ENCODE results near the gene GPR26. TPM values are rescaled to one million over a fixed set of nuclear protein-coding genes. Genes with fewer than 3 reads are reported as not detected.

GPR26 gene, protein sequence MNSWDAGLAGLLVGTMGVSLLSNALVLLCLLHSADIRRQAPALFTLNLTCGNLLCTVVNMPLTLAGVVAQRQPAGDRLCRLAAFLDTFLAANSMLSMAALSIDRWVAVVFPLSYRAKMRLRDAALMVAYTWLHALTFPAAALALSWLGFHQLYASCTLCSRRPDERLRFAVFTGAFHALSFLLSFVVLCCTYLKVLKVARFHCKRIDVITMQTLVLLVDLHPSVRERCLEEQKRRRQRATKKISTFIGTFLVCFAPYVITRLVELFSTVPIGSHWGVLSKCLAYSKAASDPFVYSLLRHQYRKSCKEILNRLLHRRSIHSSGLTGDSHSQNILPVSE
- not detected in 2 replicates for total RNA-seq

DNA sequence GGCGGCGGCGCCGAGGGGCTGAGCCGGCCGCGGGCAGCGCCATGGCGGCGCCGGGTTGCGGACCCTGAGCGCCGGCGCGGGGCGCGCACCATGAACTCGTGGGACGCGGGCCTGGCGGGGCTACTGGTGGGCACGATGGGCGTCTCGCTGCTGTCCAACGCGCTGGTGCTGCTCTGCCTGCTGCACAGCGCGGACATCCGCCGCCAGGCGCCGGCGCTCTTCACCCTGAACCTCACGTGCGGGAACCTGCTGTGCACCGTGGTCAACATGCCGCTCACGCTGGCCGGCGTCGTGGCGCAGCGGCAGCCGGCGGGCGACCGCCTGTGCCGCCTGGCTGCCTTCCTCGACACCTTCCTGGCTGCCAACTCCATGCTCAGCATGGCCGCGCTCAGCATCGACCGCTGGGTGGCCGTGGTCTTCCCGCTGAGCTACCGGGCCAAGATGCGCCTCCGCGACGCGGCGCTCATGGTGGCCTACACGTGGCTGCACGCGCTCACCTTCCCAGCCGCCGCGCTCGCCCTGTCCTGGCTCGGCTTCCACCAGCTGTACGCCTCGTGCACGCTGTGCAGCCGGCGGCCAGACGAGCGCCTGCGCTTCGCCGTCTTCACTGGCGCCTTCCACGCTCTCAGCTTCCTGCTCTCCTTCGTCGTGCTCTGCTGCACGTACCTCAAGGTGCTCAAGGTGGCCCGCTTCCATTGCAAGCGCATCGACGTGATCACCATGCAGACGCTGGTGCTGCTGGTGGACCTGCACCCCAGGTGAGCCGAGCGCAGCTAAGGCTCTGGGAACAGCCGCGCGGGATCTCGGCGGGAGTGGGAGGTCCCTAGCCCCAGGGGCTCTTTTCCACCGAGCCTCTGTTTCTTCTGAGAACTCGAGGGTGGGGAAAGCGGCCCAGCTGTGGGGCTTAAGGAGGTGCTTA, at the start of gene GPR26:
TSS of gene GPR26 (plus strand) at position 38 of the 919 bp plus-strand sequence. CDS start at position 91, 53 bp downstream.
- intact Hi-C loops (cut with micrococcal nuclease): no loop called here

DNA sequence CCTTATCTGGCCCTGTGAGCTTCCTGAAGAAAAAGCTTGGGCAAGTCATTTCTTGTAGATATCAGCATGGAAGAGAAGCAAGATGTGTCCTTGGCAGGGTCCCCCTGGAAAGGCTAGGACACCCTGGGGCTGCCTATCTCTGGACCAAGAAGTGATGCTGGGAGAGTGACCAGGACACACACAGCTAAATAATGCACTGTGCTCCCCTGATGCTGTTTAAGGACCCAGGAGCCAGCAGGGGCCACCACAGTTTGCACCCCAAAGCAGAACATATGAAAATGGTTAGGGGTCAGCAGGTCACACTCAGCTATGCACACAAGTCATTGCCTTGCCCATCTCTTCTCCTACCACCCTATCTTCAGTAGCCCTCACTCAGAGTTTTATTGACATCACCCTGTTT, 47.9 kb upstream of the GPR26 start:
- intact Hi-C loops (cut with micrococcal nuclease): no loop called here

DNA sequence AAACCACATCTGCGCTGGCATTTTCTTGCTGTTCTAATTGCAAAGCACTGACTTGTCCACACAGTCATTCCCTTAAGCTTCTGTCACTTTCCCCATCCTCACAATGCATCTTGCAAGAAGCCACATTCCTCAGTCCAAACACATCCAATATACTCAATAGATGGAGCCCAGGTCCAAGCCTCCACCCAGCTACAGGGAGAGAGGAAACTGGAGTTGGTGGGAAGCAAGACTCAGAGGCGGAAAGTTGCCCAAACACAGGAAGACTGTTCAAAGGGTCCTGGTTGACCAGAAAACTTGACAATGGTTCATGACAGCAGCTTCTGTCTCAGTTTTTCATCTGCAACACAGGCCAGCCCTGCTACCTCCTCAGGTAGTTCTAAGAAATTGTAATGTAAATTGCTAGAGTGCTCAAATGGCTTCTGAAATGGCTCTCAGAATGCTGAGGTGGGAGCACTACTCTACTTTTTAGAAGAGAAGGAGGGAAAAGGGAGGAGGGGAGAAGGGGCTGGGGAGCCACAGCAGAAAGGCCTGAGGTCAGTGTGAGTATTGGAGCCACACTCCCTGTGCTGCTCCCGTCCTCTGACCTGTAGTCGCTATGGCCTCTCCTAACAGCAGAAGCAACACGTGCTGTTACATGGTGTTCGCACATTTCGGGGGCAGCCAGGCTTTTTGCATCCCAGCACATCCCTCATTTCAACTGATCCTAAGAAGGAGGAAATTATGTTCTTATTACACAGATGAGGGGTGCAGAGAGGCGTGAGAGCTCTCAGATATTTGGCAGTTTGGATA, 46.9 kb upstream of the GPR26 start:
- intact Hi-C loops (cut with micrococcal nuclease): no loop called here

- intact Hi-C loops (cut with micrococcal nuclease): no loop called here
Observed at GRCh38 chr10:123620621-123621020, 45.5 kb upstream of the GPR26 start.

- intact Hi-C loops (cut with micrococcal nuclease): no loop called here
Observed at GRCh38 chr10:123621492-123621891, 44.7 kb upstream of the GPR26 start.

DNA sequence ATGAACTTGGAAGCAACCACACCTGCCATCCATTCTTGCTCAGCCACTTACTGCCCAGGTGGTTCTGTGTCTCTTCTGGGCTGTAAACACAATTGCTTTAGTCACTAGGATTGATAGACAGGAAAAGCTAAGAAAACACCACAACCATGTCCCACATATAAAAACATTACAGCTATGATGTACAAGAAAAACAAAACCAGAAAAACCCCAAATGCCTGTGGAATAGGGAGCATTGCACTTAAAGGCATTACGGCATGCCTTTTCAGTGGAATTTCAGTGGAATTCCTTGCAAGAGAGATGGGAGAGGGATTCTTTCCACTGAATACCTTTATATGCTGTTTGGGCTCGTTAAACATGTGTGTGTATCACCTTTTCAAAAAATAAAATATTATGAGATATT, 44.2 kb upstream of the GPR26 start:
- intact Hi-C loops (cut with micrococcal nuclease): no loop called here

DNA sequence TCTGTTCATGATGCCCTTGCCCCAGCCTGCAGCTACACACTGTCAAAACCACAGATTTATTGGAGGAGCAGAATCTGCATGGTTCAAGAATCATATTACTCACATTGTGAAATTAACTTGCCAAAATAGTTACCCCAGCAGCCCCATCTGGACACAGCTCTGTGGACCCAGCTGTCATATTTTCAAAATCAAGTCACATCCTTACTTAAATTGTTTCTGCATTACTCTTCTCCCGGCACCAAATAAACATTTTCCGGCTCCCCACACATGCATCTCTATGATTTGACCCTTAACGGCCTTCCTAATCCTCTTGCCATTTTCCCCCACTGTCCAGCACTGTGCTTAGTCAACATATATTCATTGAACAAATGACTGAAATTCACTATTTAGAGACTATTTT, 43.8 kb upstream of the GPR26 start:
- intact Hi-C loops (cut with micrococcal nuclease): no loop called here

- intact Hi-C loops (cut with micrococcal nuclease): no loop called here
Observed at GRCh38 chr10:123624086-123624485, 42.1 kb upstream of the GPR26 start.

- intact Hi-C loops (cut with micrococcal nuclease): no loop called here
Observed at GRCh38 chr10:123633106-123633505, 33.0 kb upstream of the GPR26 start.

- intact Hi-C loops (cut with micrococcal nuclease): no loop called here
Observed at GRCh38 chr10:123633636-123634035, 32.5 kb upstream of the GPR26 start.

DNA sequence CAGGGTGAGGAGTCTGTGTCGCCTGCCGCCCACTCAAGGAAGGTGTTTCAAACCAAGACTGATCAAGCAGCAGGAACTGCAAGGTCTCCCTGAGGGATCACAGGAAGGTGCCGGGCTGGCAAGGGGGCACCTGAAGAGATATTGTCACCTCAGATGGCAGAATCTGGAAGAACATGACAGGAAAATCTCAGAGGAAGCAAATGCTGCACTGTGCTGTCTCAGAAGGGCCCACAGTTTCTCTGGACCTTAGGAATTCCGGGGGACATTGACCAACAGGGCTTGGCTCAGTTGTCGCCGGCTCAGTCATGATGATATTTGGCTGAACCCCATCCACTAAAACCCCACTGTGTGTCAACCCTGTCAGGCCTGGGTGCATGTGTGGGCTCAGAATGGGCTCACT, 31.9 kb upstream of the GPR26 start:
- intact Hi-C loops (cut with micrococcal nuclease): no loop called here

GRCh38 chr10:123635131-123635530, 31.0 kb upstream of the GPR26 start:
- intact Hi-C loops (cut with micrococcal nuclease): no loop called here

DNA sequence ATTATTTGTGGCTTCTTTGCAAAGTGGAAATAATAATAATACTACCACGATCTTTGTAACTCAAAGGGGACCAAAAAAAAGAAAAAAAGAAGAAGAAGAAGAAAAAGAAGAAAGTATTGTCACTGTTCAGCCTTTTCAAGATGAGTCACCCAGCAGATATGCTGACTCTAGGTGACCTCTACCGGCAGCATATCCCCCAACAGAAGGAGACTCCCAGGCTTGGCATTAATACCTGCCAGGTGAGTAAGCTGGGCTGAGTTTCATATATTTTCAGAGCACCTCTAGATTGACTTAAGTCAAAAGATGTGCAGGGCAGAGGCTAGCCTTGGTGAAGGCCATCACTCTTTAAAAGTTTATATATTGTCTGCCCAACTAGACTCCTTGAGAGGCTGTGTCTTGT, 30.4 kb upstream of the GPR26 start:
- intact Hi-C loops (cut with micrococcal nuclease): no loop called here

DNA sequence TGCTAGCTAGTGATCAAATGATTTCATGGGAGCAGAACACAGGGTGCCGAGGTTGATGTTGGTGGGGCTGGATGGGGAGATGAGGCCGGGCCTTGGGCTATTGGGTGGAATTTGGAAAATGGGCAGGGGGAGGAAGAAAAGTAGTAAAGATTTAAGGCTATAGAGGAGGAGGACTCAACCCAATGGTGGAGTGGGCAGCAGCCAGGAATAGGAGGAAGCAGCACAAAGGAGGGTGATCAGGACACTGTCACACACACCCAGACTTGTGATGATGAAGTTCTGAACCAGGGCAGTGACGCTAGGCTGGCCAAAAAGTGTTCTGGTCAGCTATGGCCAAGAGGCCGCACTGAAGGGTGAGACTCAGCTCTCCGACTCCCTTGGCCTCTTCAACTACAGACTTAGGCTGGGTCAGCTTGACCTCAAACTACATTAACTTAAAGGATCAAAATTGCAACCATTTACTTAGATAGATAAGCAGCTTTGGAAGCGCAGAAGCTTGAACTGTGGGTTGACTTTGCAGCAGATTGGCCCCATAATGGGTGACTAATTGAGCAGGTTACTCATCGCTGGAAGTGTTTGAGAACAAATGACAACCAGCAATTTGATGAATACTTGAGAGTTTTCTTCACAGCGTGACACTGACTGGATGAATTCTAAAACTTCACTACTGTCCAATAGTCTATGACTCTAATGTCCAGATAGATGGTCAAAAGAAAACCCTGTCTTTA, 29.4 kb upstream of the GPR26 start:
- intact Hi-C loops (cut with micrococcal nuclease): no loop called here

DNA sequence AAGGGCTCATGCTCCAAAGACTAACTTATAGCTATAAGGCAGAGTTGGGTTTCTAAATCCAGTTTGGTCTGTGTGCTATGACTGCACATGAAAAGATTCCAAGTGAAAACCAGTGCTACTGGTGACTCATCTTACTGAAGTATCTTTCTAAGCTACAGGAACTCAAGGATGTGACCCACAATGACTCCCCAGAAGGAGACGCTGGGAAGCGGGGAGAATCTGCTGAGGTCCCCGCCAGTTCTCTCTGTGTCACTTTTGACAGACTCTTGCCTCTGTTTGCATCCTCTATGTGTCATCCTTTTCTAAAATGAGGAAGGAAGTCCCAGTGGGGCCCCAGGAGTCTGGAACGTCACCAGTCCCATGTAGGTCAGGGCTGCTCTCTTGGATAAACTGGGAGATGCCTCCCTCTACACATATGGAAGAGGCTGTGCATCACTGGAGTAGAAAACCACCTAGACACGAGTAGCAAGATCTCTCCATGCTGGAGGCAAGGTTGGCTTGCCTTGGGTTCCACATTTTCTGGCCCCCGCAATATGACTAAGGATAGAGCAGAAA, 28.8 kb upstream of the GPR26 start:
- intact Hi-C loops (cut with micrococcal nuclease): no loop called here

DNA sequence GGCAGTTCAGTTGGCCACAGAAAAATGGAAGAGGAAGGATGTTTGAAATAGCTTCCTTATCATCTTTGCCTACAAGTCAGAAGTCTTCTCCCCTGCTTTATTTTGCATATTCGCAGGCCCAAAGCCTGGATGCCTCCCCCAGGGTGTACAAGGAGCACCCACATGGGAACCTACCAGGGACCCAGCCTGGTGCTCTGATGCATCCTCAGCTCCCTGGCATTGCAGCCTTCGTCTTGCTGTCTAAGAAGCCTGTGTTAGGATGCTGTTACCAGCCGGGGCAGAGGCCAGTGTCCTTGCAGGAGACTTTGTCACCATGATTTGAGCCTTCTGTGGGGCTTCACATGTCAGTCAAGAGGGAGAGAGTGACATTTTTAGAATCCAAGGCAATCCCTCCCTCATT, 27.0 kb upstream of the GPR26 start:
- intact Hi-C loops (cut with micrococcal nuclease): no loop called here

GRCh38 chr10:123640016-123640535, 26.1 kb upstream of the GPR26 start:
- intact Hi-C loops (cut with micrococcal nuclease): no loop called here

GRCh38 chr10:123642293-123642692, 23.9 kb upstream of the GPR26 start:
- intact Hi-C loops (cut with micrococcal nuclease): no loop called here

GRCh38 chr10:123642697-123643096, 23.5 kb upstream of the GPR26 start:
- intact Hi-C loops (cut with micrococcal nuclease): no loop called here

DNA sequence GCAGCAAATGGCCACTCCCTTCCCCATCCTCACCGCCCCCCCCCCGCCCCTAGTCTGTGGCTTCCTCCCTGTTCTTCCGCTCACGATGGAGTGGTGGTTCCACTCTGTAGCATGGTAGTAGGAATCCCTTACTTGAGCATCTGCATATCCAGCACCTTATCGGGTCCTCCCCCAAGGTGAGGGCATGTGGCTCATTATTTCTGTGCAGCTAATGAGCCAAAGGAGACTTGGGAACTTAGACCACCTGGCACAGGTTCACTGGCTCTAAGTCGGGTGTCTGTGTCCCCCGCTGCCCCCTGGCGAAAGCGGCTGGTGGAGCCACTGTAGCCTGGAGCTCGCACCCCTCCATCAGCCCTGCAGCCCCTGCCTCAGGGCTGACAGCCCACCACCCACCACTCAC, 22.8 kb upstream of the GPR26 start:
- intact Hi-C loops (cut with micrococcal nuclease): no loop called here
